H9 (cell line): ENCODE measurements around the gene IL1RAPL1. TPM values are rescaled to one million over a fixed set of nuclear protein-coding genes. Genes with fewer than 3 reads are reported as not detected.

Experiments
- DNase-seq: peaks from one replicate; pipeline ENCODE4 v3.0.0-alpha.2; 2017
- H2AFZ ChIP-seq: one replicate; pipeline ENCODE4 v1.6.1; 2013; ENCODE audit warnings: mild to moderate bottlenecking, low read length, control low read depth, moderate library complexity
- H2AK5ac ChIP-seq: 2 replicates; pipeline ENCODE4 v1.6.1; 2013; ENCODE audit warnings: low read length, control low read depth, mixed read lengths; ENCODE audit not compliant: insufficient read length
- H2BK120ac ChIP-seq: one replicate; pipeline ENCODE4 v1.6.1; 2013; ENCODE audit warnings: low read depth, mild to moderate bottlenecking, low read length, control low read depth, inconsistent platforms; ENCODE audit not compliant: poor library complexity, severe bottlenecking
- H2BK12ac ChIP-seq: 2 replicates; pipeline ENCODE4 v1.6.1; 2013; ENCODE audit warnings: low read length, control low read depth, mixed read lengths, low read depth; ENCODE audit not compliant: insufficient read length
- H2BK15ac ChIP-seq: 2 replicates; pipeline ENCODE4 v1.6.1; 2013; ENCODE audit warnings: low read depth, low read length, control low read depth
- H2BK20ac ChIP-seq: one replicate; pipeline ENCODE4 v1.6.1; 2013; ENCODE audit warnings: low read depth, mild to moderate bottlenecking, low read length, control low read depth, inconsistent platforms; ENCODE audit not compliant: poor library complexity, severe bottlenecking
- H2BK5ac ChIP-seq: 2 replicates; pipeline ENCODE4 v1.6.1; 2013; ENCODE audit warnings: low read length, control low read depth, mixed read lengths; ENCODE audit not compliant: insufficient read length
- H3K14ac ChIP-seq: 2 replicates; pipeline ENCODE4 v1.6.1; 2013; ENCODE audit warnings: low read length, control low read depth; ENCODE audit not compliant: insufficient read depth
- H3K18ac ChIP-seq: 2 replicates; pipeline ENCODE4 v1.6.1; 2013; ENCODE audit warnings: low read depth, mild to moderate bottlenecking, mixed read lengths, low read length, control low read depth; ENCODE audit not compliant: insufficient read length
- H3K23ac ChIP-seq: 2 replicates; pipeline ENCODE4 v1.6.1; 2013; ENCODE audit warnings: low read length, control low read depth, mixed read lengths, low read depth; ENCODE audit not compliant: insufficient read length
- H3K23me2 ChIP-seq: 2 replicates; pipeline ENCODE4 v1.6.1; 2013; ENCODE audit warnings: low read depth, mild to moderate bottlenecking, mixed read lengths, low read length, control low read depth; ENCODE audit not compliant: insufficient read length, poor library complexity, severe bottlenecking
- H3K27ac ChIP-seq: 2 replicates; pipeline ENCODE4 v1.5.1; 2013; ENCODE audit warnings: low read length, control low read depth, mixed read lengths, low read depth; ENCODE audit not compliant: insufficient read length
- H3K27me3 ChIP-seq: 2 replicates; pipeline ENCODE4 v1.6.1; 2013; ENCODE audit warnings: low read length, control low read depth, inconsistent platforms; ENCODE audit not compliant: insufficient read depth
- H3K4ac ChIP-seq: 2 replicates; pipeline ENCODE4 v1.6.1; 2013; ENCODE audit warnings: low read depth, mild to moderate bottlenecking, control low read depth, inconsistent platforms, low read length, moderate library complexity
- H3K4me1 ChIP-seq: 2 replicates; pipeline ENCODE4 v1.6.1; 2013; ENCODE audit warnings: low read length, control low read depth, inconsistent platforms; ENCODE audit not compliant: insufficient read depth
- H3K4me2 ChIP-seq: 2 replicates; pipeline ENCODE4 v1.6.1; 2013; ENCODE audit warnings: low read length, control low read depth, mixed read lengths; ENCODE audit not compliant: insufficient read length, insufficient read depth
- H3K56ac ChIP-seq: 2 replicates; pipeline ENCODE4 v1.6.1; 2013; ENCODE audit warnings: low read depth, mild to moderate bottlenecking, mixed read lengths, low read length, control low read depth; ENCODE audit not compliant: insufficient read length
- H3K79me1 ChIP-seq: 2 replicates; pipeline ENCODE4 v1.6.1; 2013; ENCODE audit warnings: low read depth, mild to moderate bottlenecking, moderate library complexity, low read length, control low read depth, inconsistent platforms; ENCODE audit not compliant: insufficient read depth, poor library complexity, severe bottlenecking
- H3K79me2 ChIP-seq: 2 replicates; pipeline ENCODE4 v1.6.1; 2013; ENCODE audit warnings: low read length, control low read depth, inconsistent platforms; ENCODE audit not compliant: insufficient read depth
- H3K9ac ChIP-seq: 2 replicates; pipeline ENCODE4 v1.6.1; 2013; ENCODE audit warnings: low read length, control low read depth, mixed read lengths; ENCODE audit not compliant: insufficient read length; ENCODE audit errors: extremely low read depth
- H3K9me3 ChIP-seq: one replicate; pipeline ENCODE4 v1.6.1; 2013; ENCODE audit warnings: low read depth, low read length, inconsistent platforms; ENCODE audit not compliant: control insufficient read depth
- H3T11ph ChIP-seq: one replicate; pipeline ENCODE4 v1.6.1; 2013; ENCODE audit warnings: mild to moderate bottlenecking, low read length, control low read depth, inconsistent platforms
- H4K20me1 ChIP-seq: one replicate; pipeline ENCODE4 v1.6.1; 2013; ENCODE audit not compliant: control insufficient read depth, insufficient read length, insufficient read depth
- H4K5ac ChIP-seq: 2 replicates; pipeline ENCODE4 v1.6.1; 2013; ENCODE audit warnings: low read depth, mild to moderate bottlenecking, mixed read lengths, low read length, control low read depth; ENCODE audit not compliant: insufficient read length
- H4K8ac ChIP-seq: replicated peaks from 2 replicates; pipeline ENCODE4 v1.6.1; 2013; ENCODE audit warnings: low read length, control low read depth, mixed read lengths, low read depth; ENCODE audit not compliant: insufficient read length
- H4K91ac ChIP-seq: 2 replicates; pipeline ENCODE4 v1.6.1; 2013; ENCODE audit warnings: low read depth, mild to moderate bottlenecking, moderate library complexity, mixed read lengths, low read length, control low read depth; ENCODE audit not compliant: insufficient read length
- H3K27ac Mint-ChIP-seq, 3 experiments: 2 replicates in 2 of 3; 3 replicates in 1 of 3; pipeline ENCODE4 v1.8.0; 2020 to 2021; ENCODE audit warnings: mixed read lengths in 3 of 3, mild to moderate bottlenecking in 1 of 3, moderate library complexity in 1 of 3
- H3K27me3 Mint-ChIP-seq: 2 replicates; pipeline ENCODE4 v1.8.0; 2021; ENCODE audit warnings: low read depth, mild to moderate bottlenecking, moderate library complexity, mixed read lengths
- H3K36me3 Mint-ChIP-seq, 3 experiments: 2 replicates in 2 of 3; 3 replicates in 1 of 3; pipeline ENCODE4 v1.8.0; 2020 to 2021; ENCODE audit warnings: low read depth in 3 of 3, mixed read lengths in 3 of 3; ENCODE audit not compliant: insufficient read depth in 1 of 3
- H3K4me1 Mint-ChIP-seq, 2 experiments: 2 replicates each; pipeline ENCODE4 v1.8.0; 2020; ENCODE audit warnings: mixed read lengths in 2 of 2
- H3K4me3 Mint-ChIP-seq, 2 experiments: 2 replicates in 1 of 2; 3 replicates in 1 of 2; pipeline ENCODE4 v1.8.0; 2020 to 2021; ENCODE audit warnings: mild to moderate bottlenecking in 2 of 2, mixed read lengths in 2 of 2, moderate library complexity in 1 of 2
- H3K9me3 Mint-ChIP-seq, 2 experiments: 2 replicates in 1 of 2; 3 replicates in 1 of 2; pipeline ENCODE4 v1.8.0; 2020; ENCODE audit warnings: mild to moderate bottlenecking in 2 of 2, mixed read lengths in 2 of 2, moderate library complexity in 1 of 2
- WGBS: extraction: QIAGEN DNeasy Blood & Tissue Kit; methylation state at CpG from one replicate; pipeline ENCODE4 v1.1.7; 2013; ENCODE audit warnings: missing lambda C conversion rate, low lambda C conversion rate, mixed read lengths; ENCODE audit not compliant: insufficient read length; ENCODE audit errors: extremely low coverage; 5-methylcytosine and 5-hydroxymethylcytosine counted together
- microRNA-seq: library from miRNA; unstranded; fragments of <30 nt; microRNA quantifications from one replicate; pipeline ENCODE4, GENCODE V29; 2020; ENCODE audit warnings: borderline microRNAs expressed
- total RNA-seq: library from RNA; stranded (reverse); gene quantifications from 2 replicates; pipeline ENCODE4 v1.2.1, GENCODE V29; 2021
- TF ChIP-seq, protein P1 (sequence below): fragments of 200-600 bp; sonication (generic); conservative IDR thresholded peaks from 3 replicates; pipeline ENCODE4 v1.8.0; 2021; ENCODE audit warnings: antibody characterized with exemption, mild to moderate bottlenecking

The IL1RAPL1 gene
- total RNA-seq, 1 experiment from 2014 or later, result 0.31 TPM

DNA sequence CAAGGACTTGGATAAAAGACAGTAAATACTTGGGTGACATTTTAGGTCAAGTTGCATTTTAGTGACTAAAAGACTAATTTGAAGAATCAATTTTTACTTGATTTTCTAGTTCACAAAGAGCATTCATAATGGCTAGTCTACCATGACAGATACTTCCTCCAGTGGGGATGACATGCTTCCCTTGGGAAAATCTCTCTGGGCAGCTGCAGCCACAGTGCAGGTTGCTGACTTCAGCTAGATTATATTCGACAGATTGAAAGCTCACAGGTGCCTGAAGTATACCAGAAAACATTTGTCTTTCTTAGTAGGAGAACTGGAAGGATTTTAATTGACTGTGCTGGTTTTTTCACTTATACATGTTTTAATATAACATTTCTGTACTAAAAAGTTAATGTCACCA lies 1418.6 kb downstream of the IL1RAPL1 start:
- Mint-ChIP-seq H3K27ac (no peak overlapping the region), H3K9me3 (peaks cover 7 to 71% of the 10 kb centered on the region in 2 experiments; a peak in 4 of 5 replicates), H3K4me1 (peaks cover 21 to 31% of the 10 kb centered on the region in 2 experiments), H3K27me3 (no peaks in the 10 kb centered on the region; the same call in 1 of the 2 replicates), H3K36me3 (peaks cover 0 to 4% (median 2%) of the 10 kb centered on the region in 3 experiments; a peak in 4 of 7 replicates), H3K4me3 (no peak overlapping the region)
- H4K20me1 ChIP-seq, result no peaks in the 10 kb centered on the region
- H3K9ac ChIP-seq, result no peak overlapping the region
- H3K79me2 ChIP-seq, result no peaks in the 10 kb centered on the region
- no peak for DNase-seq
- no peak overlapping the region for H2BK12ac ChIP-seq
- no peak overlapping the region for H3K18ac ChIP-seq
- peaks cover 3% of the 10 kb centered on the region; the same call in 1 of the 2 replicates for H3K4me1 ChIP-seq
- H3K27ac ChIP-seq, result no peak overlapping the region
- H3K14ac ChIP-seq, result no peak overlapping the region
- no peaks in the 10 kb centered on the region for H3K79me1 ChIP-seq
- no peaks in the 10 kb centered on the region for H3K27me3 ChIP-seq
- no peak overlapping the region for H3T11ph ChIP-seq
- no peak overlapping the region for H4K8ac ChIP-seq
- H2BK15ac ChIP-seq, result no peak overlapping the region
- H3K9me3 ChIP-seq, result no peaks in the 10 kb centered on the region
- no peak overlapping the region for H3K4me2 ChIP-seq
- no peak overlapping the region for H4K91ac ChIP-seq
- WGBS, result no CpG with 5 or more reads among the region's 1 CpG
- no peak overlapping the region for H2AFZ ChIP-seq
- H2BK120ac ChIP-seq, result no peak overlapping the region
- no peaks in the 10 kb centered on the region for H3K23me2 ChIP-seq
- H2AK5ac ChIP-seq, result no peak overlapping the region
- H3K4ac ChIP-seq, result no peak overlapping the region
- no peak overlapping the region for H3K56ac ChIP-seq
- no peak overlapping the region for H2BK5ac ChIP-seq
- no peak overlapping the region for H4K5ac ChIP-seq
- no peak overlapping the region for H3K23ac ChIP-seq
- TF ChIP-seq, protein P1, sequence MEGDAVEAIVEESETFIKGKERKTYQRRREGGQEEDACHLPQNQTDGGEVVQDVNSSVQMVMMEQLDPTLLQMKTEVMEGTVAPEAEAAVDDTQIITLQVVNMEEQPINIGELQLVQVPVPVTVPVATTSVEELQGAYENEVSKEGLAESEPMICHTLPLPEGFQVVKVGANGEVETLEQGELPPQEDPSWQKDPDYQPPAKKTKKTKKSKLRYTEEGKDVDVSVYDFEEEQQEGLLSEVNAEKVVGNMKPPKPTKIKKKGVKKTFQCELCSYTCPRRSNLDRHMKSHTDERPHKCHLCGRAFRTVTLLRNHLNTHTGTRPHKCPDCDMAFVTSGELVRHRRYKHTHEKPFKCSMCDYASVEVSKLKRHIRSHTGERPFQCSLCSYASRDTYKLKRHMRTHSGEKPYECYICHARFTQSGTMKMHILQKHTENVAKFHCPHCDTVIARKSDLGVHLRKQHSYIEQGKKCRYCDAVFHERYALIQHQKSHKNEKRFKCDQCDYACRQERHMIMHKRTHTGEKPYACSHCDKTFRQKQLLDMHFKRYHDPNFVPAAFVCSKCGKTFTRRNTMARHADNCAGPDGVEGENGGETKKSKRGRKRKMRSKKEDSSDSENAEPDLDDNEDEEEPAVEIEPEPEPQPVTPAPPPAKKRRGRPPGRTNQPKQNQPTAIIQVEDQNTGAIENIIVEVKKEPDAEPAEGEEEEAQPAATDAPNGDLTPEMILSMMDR, result no peak
- H2BK20ac ChIP-seq, result no peak overlapping the region

Small RNA genes within 50 kb of the gene (microRNA-seq; reads per million reads assigned to microRNA genes)
- gene MIR4666B, result not detected
